ENCODE results near the gene SSTR5. TPM values are rescaled to one million over a fixed set of nuclear protein-coding genes. Genes with fewer than 3 reads are reported as not detected.

Gene SSTR5
- total RNA-seq, 1 donor = not detected

DNA sequence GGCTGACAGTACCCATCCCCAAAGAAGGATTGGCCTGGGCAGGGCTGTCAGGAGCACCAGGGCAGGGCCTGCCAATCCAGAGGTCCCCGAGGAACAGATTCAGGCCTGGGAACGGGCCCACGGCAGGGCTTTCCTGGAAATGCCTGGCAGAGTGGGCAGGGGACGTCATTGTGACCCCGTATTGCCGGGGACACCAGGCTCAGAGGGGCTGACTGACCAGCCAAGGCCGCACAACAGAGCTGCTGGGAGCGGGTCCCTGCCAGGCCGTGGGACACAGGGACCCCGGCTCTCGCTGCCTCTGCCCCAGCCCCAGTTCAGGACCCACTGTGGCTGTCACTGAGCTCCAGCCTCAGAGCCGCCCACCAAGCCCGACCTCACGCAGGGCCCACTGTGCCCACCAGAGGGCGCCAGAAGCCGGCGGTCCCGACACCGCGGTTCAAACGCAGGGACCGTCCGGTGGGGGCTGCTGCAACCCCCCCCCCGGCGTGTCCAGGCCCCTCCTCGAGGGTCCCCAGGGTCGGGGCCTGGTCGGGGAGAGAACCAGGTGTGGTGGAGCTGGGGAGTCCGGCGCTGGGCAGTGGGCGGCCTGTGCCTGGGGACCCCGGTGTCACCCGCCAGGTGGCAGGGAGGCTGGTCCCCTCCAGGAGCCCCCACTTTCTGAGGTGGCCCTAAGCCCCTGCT is 15.2 kb upstream of the SSTR5 start:
- no peaks in the 10 kb centered on the region for H3K27me3 ChIP-seq (ENCODE audit: insufficient read depth, low read length)
- no peaks in the 10 kb centered on the region for H3K4me1 ChIP-seq (ENCODE audit: insufficient read depth, low read length)
- no peak overlapping the region for H3K4me3 ChIP-seq (ENCODE audit: low read length)
- no peaks in the 10 kb centered on the region for H3K9me3 ChIP-seq (ENCODE audit: low read depth, low read length)

DNA sequence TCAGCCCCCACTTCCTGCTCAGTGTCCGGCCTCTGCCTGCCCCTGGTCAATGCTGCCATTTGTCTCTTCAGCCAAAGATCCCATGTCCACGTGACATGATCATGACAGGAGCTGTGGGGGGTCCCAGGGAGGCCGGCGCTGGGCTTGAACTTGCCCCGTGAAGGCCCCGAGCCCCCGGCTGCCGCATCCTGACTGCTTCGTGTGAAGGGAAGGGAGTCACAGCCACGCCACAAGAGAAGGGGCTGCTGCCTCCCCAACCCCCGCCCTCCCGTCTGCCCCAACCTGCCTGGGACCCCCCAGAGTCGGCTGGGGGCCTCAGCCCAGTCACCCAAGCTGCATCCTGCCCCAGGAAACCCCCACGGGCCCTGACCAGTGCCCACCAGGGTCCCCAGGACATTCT is 14.3 kb upstream of the SSTR5 start:
- H3K4me3 ChIP-seq (ENCODE audit: low read length) = no peak overlapping the region
- H3K27me3 ChIP-seq (ENCODE audit: insufficient read depth, low read length) = no peaks in the 10 kb centered on the region
- no peaks in the 10 kb centered on the region for H3K9me3 ChIP-seq (ENCODE audit: low read depth, low read length)
- H3K4me1 ChIP-seq (ENCODE audit: insufficient read depth, low read length) = no peaks in the 10 kb centered on the region

DNA sequence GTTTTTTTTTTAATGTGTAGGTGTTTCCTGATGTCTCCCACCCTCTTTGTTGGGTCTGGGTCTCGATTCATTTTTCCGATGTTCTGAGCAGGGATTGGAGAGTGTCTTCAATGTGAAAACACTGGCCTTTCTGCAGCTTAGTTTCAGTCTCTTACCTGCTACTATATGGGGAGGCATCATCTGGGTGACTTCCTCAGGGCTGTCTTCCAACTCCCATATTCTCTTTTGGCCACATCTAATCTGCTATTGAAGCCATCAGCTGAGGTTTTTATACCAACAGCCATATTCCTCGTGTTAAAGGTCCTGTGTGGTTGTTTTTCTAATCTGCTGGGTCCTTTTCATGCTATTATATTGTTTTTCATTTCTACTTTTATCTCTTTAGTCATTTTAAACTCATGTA is 13.2 kb upstream of the SSTR5 start:
- H3K4me3 ChIP-seq (ENCODE audit: low read length) = no peak overlapping the region
- no peaks in the 10 kb centered on the region for H3K9me3 ChIP-seq (ENCODE audit: low read depth, low read length)
- H3K27me3 ChIP-seq (ENCODE audit: insufficient read depth, low read length) = no peaks in the 10 kb centered on the region
- no peaks in the 10 kb centered on the region for H3K4me1 ChIP-seq (ENCODE audit: insufficient read depth, low read length)

DNA sequence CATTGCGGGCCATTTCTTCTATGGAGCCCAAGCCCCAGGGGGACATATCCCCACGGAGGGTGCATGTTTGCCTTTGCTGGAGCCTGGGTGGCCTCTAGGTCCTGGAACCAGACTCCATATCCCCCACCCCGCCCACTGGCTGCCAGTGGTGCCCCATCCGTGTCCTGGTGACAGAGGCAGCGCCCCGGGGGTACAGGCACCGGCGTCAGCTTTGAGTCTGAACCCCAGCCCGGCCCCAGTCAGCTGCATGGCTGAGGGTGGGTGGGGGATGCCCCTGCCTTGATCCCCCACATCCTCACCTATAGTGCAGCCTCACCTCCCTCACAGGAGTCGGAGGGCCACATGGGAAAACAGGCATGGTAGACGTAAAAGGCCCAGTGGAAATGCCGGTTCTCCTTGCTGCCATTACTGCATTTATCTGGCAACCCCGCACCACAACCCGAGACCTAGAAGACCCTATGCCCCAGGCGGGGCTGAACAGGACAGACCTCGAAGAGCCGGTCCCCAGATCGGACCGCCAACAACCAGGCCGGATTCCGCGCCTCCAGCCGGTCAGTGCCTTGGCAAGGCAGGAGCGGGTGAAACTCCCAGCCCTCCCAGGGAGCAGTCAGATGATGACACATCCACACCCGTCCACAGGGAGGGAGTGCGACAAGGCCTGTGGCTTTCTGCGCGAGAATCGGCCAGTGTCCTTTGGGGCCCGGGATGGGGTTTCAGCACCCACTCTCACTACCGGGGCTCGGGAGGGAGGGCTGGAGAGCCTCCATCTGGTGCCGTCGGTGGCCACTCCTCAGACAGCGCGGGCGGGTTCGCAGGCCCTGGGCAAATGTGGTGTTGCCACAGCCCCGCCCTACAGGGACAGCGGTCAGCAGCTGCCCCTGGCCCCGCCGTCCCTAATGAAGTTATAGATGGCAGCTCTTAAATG is 11.9 kb upstream of the SSTR5 start:
- H3K4me1 ChIP-seq (ENCODE audit: insufficient read depth, low read length) = no peaks in the 10 kb centered on the region
- H3K27me3 ChIP-seq (ENCODE audit: insufficient read depth, low read length) = no peaks in the 10 kb centered on the region
- H3K4me3 ChIP-seq (ENCODE audit: low read length) = no peak overlapping the region
- H3K9me3 ChIP-seq (ENCODE audit: low read depth, low read length) = no peaks in the 10 kb centered on the region

DNA sequence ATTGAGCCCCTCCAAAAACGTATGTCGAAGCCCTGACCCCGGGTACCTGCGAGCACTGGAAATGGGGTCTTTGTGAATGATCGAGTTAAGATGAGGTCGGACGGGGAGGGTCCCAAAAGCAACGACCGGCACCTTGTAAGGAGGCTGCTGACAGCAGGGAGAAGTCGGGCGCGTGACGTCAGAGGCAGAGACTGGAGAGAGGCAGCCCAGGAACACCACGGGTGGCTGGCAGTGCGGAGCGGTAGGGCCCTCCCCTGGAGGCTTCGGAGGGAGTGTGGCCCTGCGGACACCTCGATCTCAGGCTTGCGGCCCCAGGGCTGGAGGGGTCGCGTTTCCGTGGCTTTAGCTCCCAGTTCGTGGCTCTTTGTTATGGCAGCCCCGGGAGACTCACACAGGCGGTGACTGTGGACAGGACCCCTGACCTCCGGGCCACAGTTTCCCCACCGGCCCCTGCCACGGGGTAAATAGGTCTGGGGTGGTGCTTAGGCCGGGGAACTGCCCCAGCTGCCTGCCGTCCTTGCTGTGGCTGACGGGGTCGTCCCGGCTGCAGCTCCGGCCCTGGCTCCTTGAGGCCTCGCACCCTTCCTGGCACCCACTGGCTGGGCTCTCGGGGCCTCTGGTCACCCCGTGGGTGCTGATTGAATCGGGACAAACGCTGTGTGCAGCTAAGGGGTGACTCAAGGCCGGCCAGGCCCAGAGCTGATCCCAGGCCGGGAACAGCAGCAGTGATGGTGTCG is 10.6 kb upstream of the SSTR5 start:
- no peaks in the 10 kb centered on the region for H3K9me3 ChIP-seq (ENCODE audit: low read depth, low read length)
- H3K4me1 ChIP-seq (ENCODE audit: insufficient read depth, low read length) = no peaks in the 10 kb centered on the region
- no peaks in the 10 kb centered on the region for H3K27me3 ChIP-seq (ENCODE audit: insufficient read depth, low read length)
- no peak overlapping the region for H3K4me3 ChIP-seq (ENCODE audit: low read length)

DNA sequence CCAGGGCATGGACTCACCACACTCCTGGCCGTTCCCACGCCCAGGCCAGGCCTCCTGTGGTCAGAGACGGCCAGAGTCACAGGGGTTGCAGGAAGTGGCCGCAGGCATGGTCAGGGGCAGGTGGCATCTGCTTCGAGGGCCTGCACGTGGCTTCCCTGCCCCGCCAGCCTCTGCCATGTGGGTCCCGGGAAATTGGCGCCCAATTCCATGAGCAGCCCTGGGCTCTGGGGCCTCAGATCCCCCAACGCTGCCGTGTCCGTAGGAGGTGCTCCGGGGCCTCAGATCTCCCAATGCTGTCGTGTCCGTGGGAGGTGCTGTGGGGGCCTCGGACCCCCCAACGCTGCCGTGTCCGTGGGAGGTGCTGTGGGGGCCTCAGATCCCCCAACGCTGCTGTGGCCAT is 9.7 kb upstream of the SSTR5 start:
- H3K27me3 ChIP-seq (ENCODE audit: insufficient read depth, low read length) = no peaks in the 10 kb centered on the region
- no peaks in the 10 kb centered on the region for H3K9me3 ChIP-seq (ENCODE audit: low read depth, low read length)
- H3K4me1 ChIP-seq (ENCODE audit: insufficient read depth, low read length) = no peaks in the 10 kb centered on the region
- no peak overlapping the region for H3K4me3 ChIP-seq (ENCODE audit: low read length)

DNA sequence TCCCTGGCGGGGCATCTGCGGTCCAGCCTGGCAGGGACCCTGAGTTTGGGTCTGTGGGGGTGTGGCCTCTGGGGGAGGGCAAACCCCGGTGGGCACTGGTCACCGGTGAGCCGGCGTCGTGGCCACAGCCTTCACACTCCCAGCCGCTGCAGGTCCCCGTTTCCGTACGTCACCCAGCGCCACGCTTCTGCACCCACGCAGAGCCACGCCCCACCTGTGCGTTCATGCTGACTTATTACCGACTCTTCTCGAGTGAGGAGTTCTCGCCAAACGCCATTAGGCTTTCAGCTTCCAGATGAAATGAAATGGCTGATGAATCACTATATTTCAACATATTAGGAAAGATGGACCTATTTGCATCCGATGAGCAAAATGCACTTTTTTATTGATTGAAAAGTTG is 8.8 kb upstream of the SSTR5 start:
- no peaks in the 10 kb centered on the region for H3K27me3 ChIP-seq (ENCODE audit: insufficient read depth, low read length)
- H3K4me3 ChIP-seq (ENCODE audit: low read length) = no peak overlapping the region
- H3K9me3 ChIP-seq (ENCODE audit: low read depth, low read length) = no peaks in the 10 kb centered on the region
- H3K4me1 ChIP-seq (ENCODE audit: insufficient read depth, low read length) = no peaks in the 10 kb centered on the region

DNA sequence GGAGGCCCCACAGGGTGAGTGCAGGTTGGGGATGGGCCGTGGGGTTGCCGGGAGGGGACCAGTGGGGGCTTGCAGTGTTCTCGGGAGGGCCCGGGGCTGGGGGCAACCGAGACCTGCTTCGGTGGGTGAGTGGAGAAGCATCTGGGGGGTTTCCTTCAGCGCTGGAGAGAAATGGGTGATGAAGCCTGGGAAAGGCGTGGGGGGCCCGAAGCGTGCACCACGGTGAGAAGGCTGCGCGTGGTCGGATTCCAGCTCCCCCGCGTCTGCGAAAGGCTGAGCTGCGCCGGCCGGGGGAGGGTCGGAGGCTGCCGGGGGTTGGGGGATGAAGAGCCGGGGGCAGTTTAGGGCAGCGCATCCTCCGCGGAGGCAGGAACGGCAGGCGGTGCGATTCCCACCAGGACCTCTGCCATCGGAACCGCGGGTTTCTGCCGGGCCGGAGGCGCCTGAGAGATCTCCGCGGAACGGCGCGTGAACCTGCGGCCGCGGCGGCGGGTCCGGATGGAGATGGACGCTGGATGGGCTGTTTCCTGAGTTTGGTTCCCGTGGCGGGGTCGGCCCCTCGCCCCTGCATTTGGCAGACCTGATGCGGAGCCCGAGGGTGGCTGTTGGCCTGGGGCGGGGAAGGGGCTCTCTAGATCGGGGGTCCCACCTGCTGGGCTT is 6.9 kb upstream of the SSTR5 start:
- H3K27me3 ChIP-seq (ENCODE audit: insufficient read depth, low read length) = no peaks in the 10 kb centered on the region
- no peak overlapping the region for H3K4me3 ChIP-seq (ENCODE audit: low read length)
- no peaks in the 10 kb centered on the region for H3K9me3 ChIP-seq (ENCODE audit: low read depth, low read length)
- no peaks in the 10 kb centered on the region for H3K4me1 ChIP-seq (ENCODE audit: insufficient read depth, low read length)

DNA sequence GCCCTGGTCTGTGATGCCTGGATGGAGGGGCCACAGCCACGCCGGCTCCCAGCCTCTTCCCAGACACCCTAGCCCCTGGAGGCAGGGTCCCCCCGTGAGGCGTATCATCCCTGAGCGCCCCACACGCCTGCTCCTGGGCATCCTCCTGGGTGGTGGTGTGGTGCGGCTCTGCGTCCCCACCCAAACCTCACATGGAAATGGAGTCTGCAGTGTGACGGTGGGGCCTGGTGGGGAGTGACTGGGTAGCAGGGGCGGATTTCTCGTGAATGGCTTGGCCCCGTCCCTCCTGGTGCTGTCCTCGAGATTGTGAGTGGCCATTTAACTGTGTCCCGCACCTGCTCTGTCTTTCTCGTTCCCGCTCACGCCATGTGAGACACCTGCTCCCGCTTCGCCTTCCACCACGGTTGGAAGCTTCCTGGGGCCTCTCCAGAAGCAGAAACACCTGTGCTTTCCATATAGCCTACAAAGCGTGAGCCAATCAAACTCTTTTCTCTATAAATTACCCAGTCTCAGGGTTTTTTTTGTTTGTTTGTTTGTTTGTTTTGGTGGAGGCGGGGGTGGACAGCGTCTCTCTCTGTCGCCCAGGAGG is 5.9 kb upstream of the SSTR5 start:
- Histone ChIP-seq H3K27me3 (ENCODE audit: insufficient read depth, low read length) (no peaks in the 10 kb centered on the region), H3K9me3 (ENCODE audit: low read depth, low read length) (no peaks in the 10 kb centered on the region), H3K4me1 (ENCODE audit: insufficient read depth, low read length) (no peaks in the 10 kb centered on the region), H3K4me3 (ENCODE audit: low read length) (no peak overlapping the region)

DNA sequence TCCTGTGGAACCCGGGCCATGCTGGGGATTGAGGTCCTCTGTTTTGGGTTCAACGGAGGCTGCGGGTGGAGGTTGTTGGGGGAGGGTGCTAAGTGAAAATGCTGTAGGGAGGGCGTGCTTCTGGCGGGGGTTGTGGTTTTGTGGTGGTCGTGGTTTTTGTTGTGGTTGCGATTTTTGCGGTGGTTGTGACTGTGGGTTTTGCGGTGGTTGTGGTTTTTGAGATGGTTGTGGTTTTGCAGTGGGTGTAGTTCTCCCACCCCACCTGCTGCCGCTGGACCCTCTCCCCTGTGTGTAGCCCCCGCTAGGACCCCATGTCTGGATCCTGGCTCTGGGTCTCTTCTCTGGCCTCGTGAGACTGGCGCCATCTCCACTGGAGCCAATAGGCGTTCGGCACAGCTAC is 4.9 kb upstream of the SSTR5 start:
- no peaks in the 10 kb centered on the region for H3K27me3 ChIP-seq (ENCODE audit: insufficient read depth, low read length)

DNA sequence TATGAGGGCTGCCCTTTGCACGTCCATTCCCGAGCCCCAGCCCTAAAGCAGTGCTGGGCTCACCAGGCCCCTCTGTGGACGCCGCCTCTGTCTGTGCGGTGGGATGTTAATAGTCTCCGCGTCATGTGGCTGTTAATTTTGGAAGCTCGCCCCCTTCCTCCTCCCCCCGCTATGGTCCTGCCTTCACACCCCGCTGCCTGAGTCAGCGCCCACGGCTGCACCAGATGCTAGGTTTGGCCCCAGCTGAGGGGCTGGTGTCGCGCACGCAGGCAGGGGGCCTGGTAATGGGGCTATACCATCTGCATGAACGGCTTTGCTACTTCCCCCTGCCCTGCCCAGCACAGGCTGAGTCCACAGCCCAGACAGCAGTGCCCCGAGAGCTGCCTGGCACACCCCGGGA is 4.1 kb upstream of the SSTR5 start:
- H3K27me3 ChIP-seq (ENCODE audit: insufficient read depth, low read length) = no peaks in the 10 kb centered on the region
- H3K4me1 ChIP-seq (ENCODE audit: insufficient read depth, low read length) = no peaks in the 10 kb centered on the region
- no peaks in the 10 kb centered on the region for H3K9me3 ChIP-seq (ENCODE audit: low read depth, low read length)
- no peak overlapping the region for H3K4me3 ChIP-seq (ENCODE audit: low read length)

More for the DNA sequence above, 4.9 kb upstream of the SSTR5 start:
- H3K4me1 ChIP-seq (ENCODE audit: insufficient read depth, low read length) = no peaks in the 10 kb centered on the region
- no peak overlapping the region for H3K4me3 ChIP-seq (ENCODE audit: low read length)
- H3K9me3 ChIP-seq (ENCODE audit: low read depth, low read length) = no peaks in the 10 kb centered on the region

DNA sequence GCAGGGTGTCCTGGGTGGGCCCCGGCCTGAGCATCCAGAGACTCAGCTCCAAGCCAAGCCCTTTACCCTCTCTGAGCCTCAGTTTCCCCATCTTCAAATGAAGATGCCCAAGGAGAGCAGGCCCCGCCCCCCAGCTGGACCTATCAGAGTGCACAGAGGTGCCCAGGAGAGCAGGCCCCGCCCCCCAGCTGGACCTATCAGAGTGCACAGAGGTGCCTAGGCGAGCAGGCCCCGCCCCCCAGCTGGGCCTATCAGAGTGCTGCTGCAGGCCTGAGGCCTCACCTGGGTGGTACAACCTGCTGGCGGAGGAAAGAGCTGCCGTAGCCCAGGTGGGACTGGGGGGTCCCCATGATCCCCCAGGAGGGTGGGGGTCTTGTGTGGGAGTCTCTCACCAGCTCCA is 3.4 kb upstream of the SSTR5 start:
- Histone ChIP-seq H3K4me1 (ENCODE audit: insufficient read depth, low read length) (no peaks in the 10 kb centered on the region), H3K9me3 (ENCODE audit: low read depth, low read length) (no peaks in the 10 kb centered on the region), H3K27me3 (ENCODE audit: insufficient read depth, low read length) (no peaks in the 10 kb centered on the region), H3K4me3 (ENCODE audit: low read length) (no peak overlapping the region)

DNA sequence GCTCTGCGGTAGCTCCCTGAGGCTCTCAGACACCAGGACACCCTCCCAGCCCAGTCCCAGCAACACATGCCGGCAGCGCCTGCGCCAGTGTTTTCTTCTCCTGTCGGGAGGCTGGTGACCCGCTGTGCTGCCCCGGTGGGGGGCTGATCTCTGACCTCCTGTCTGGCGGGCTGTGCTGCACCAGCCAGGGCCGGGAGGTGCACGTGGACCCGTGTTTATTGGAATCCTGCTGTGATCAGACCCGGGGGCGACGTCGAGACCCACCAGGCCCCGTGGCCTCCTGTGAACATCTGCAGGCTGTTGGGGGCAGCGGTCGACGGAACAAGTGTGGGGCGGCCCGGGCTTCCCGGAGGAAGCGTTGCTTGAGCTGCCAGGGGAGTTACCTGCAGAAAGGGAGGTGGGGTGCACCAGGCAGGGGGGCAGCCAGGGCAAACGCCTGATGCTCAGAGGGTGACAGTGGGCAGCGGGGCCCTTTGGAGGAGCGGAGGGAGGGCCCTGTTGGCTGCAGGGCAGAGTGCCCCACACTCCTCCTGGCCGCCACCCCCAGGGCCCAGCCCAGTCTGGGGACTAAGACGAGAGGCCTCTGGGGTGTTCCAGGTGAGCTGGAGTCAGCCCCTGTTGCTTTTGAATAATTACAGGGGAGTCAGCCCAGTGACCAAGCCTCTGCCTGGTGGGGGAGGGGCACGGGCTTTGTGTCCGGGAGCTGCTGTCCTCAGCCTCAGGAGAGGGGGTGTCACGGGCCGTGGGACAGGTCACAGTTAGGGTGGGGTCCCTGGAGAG is 2.3 kb upstream of the SSTR5 start:
- H3K4me1 ChIP-seq (ENCODE audit: insufficient read depth, low read length) = no peaks in the 10 kb centered on the region
- no peaks in the 10 kb centered on the region for H3K9me3 ChIP-seq (ENCODE audit: low read depth, low read length)
- no peak overlapping the region for H3K4me3 ChIP-seq (ENCODE audit: low read length)
- no peaks in the 10 kb centered on the region for H3K27me3 ChIP-seq (ENCODE audit: insufficient read depth, low read length)

DNA sequence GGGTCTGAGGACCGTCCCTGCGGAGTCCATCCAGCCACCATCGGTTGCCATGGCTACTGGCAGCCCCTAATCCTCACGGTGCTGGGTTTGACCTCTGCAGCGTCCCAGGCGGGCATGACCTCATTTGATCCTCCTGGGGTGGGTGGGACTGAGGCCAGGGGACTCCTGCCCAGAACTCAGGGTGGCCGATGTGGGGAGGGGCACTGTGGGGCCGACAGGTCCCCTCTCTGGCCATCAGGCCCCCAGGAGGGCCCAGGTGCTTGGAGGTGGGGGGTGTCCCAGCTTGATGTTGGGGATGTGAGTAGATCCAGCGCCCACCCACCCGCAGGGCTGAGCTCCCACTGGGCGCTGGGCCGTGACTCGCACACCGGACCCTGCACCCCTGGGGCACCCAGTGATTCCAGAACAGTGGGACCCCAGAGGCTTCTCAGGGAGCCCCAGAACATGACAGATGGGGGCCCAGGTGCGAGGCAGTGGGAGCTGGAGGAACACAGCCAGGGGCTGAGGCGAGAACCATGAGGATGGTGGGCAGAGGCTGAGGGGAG is 1.6 kb upstream of the SSTR5 start:
- Histone ChIP-seq H3K4me3 (ENCODE audit: low read length) (no peak overlapping the region), H3K4me1 (ENCODE audit: insufficient read depth, low read length) (no peaks in the 10 kb centered on the region), H3K27me3 (ENCODE audit: insufficient read depth, low read length) (no peaks in the 10 kb centered on the region), H3K9me3 (ENCODE audit: low read depth, low read length) (no peaks in the 10 kb centered on the region)
